HepG2 (cell line): ENCODE results near the gene FOXP3. TPM values are rescaled to one million over a fixed set of nuclear protein-coding genes. Genes with fewer than 3 reads are reported as not detected.

Experiments
- ATAC-seq: fragments of 200-7000 bp; cut with Tn5 transposase; 3 replicates; pipeline ENCODE4 v1.9.1; 2020; ENCODE audit warnings: mild to moderate bottlenecking, moderate library complexity
- Bru-seq: library from RNA; stranded (reverse); fragments of 400-500 nt; gene quantifications from one replicate; lab custom pipeline; 2021; lab: Mats Ljungman, UMichigan
- BruChase-seq, 2 experiments: library from RNA; stranded (reverse); fragments of 400-500 nt; gene quantifications; one replicate each; lab custom pipeline; 2021; lab: Mats Ljungman, UMichigan
- BruUV-seq: library from RNA; stranded (reverse); fragments of 400-500 nt; replicated peaks from 2 replicates; lab custom pipeline; 2021; lab: Mats Ljungman, UMichigan
- CTCF ChIA-PET: fragments of 300-600 bp; formaldehyde crosslinking; extraction: SDS; loops from one replicate; lab custom pipeline; 2021; ENCODE audit warnings: low total read pairs, inconsistent platforms, low intra/inter-chr PET ratio; lab: Yijun Ruan, JAX
- POLR2A ChIA-PET: fragments of 350-600 bp; sonication (Branson Sonifier 250); formaldehyde crosslinking; loops from one replicate; lab custom pipeline; 2020; ENCODE audit warnings: antibody characterized with exemption, inconsistent platforms; lab: Yijun Ruan, JAX
- DNase-seq: peaks from one replicate; pipeline ENCODE4 v3.0.0-alpha.2; 2015; ENCODE audit warnings: low spot score
- FAIRE-seq: peaks from 3 replicates; lab custom pipeline; 2011; peaks lifted over from hg19 to GRCh38; lab: Jason Lieb, UNC
- H2AFZ ChIP-seq: one replicate; pipeline ENCODE4 v1.6.1; 2011; ENCODE audit warnings: low read length, inconsistent platforms
- H3K27ac ChIP-seq: fragments of 300-600 bp; 3 replicates; pipeline ENCODE4 v1.8.0; 2011; ENCODE audit warnings: mixed run types, mild to moderate bottlenecking, mixed read lengths, low read length, inconsistent platforms; ENCODE audit not compliant: insufficient read depth; ENCODE audit errors: extremely low read length
- H3K27me3 ChIP-seq, 2 experiments: fragments of 200-600 bp in 1 of 2; 2 replicates in 1 of 2; 3 replicates in 1 of 2; pipeline versions ENCODE4 v1.6.0 to v1.8.0; 2011; ENCODE audit warnings: low read length in 2 of 2, mild to moderate bottlenecking in 2 of 2, moderate library complexity in 2 of 2, inconsistent platforms in 1 of 2; ENCODE audit not compliant: insufficient read depth in 2 of 2, control insufficient read depth in 1 of 2
- H3K36me3 ChIP-seq, 2 experiments: fragments of 200-600 bp in 1 of 2; replicated peaks in 1 of 2; 2 replicates in 1 of 2; 3 replicates in 1 of 2; pipeline versions ENCODE4 v1.5.1 to v1.8.0; 2011; ENCODE audit warnings: low read length in 2 of 2, inconsistent platforms in 1 of 2; ENCODE audit not compliant: insufficient read depth in 2 of 2, control insufficient read depth in 1 of 2
- H3K4me1 ChIP-seq: 2 replicates; pipeline ENCODE4 v1.5.1; 2012; ENCODE audit warnings: low read length, inconsistent platforms; ENCODE audit not compliant: insufficient read depth
- H3K4me2 ChIP-seq: 2 replicates; pipeline ENCODE4 v1.6.0; 2011; ENCODE audit warnings: low read depth, low read length, inconsistent platforms
- H3K4me3 ChIP-seq, 3 experiments: fragments of 200-600 bp in 1 of 3; sonication (generic), shearing (Covaris generic) in 1 of 3; replicated peaks in 1 of 3; 2 replicates each; pipeline ENCODE4 v1.5.1; 2011 to 2016; ENCODE audit warnings: low read length in 3 of 3, inconsistent platforms in 2 of 3, low read depth in 2 of 3, mild to moderate bottlenecking in 2 of 3, control low read depth in 1 of 3, mixed read lengths in 1 of 3; ENCODE audit not compliant: insufficient read depth in 1 of 3
- H3K79me2 ChIP-seq: one replicate; pipeline ENCODE4 v1.6.1; 2011; ENCODE audit warnings: low read length, inconsistent platforms; ENCODE audit not compliant: insufficient read depth
- H3K9ac ChIP-seq: 2 replicates; pipeline ENCODE4 v1.6.0; 2011; ENCODE audit warnings: mild to moderate bottlenecking, low read depth, low read length, inconsistent platforms; ENCODE audit not compliant: insufficient read depth
- H3K9me3 ChIP-seq: 2 replicates; pipeline ENCODE4 v1.5.1; 2012; ENCODE audit warnings: mild to moderate bottlenecking, low read length
- H4K20me1 ChIP-seq: 2 replicates; pipeline ENCODE4 v1.6.0; 2011; ENCODE audit warnings: inconsistent platforms, mild to moderate bottlenecking, low read length, moderate library complexity; ENCODE audit not compliant: insufficient read depth
- AGO1 ChIP-seq: fragments of 200-400 bp; formaldehyde crosslinking; IDR thresholded peaks from 2 replicates; pipeline ENCODE4 v1.6.1; 2017; ENCODE audit warnings: mild to moderate bottlenecking, low read depth, low read length, moderate library complexity; ENCODE audit not compliant: poor library complexity, severe bottlenecking
- CENPX ChIP-seq: sonication (generic); formaldehyde crosslinking; IDR thresholded peaks from 2 replicates; pipeline ENCODE4 v1.9.0; 2021; ENCODE audit warnings: mild to moderate bottlenecking, missing genetic modification reagents, moderate library complexity
- DNMT3B ChIP-seq: conservative IDR thresholded peaks from 2 replicates; pipeline ENCODE4 v1.6.1; 2016; ENCODE audit warnings: missing biosample characterization, control low read depth
- SIN3A ChIP-seq: IDR thresholded peaks from 2 replicates; pipeline ENCODE4 v1.6.1; 2011; ENCODE audit warnings: low read depth, mild to moderate bottlenecking, control low read depth, low read length, borderline replicate concordance
- THYN1 ChIP-seq: sonication (generic); formaldehyde crosslinking; IDR thresholded peaks from 2 replicates; pipeline ENCODE4 v1.8.1; 2023; ENCODE audit warnings: low read depth, mild to moderate bottlenecking, moderate library complexity, missing genetic modification reagents, borderline replicate concordance
- TSC22D2 ChIP-seq: sonication (generic); formaldehyde crosslinking; IDR thresholded peaks from 2 replicates; pipeline ENCODE4 v1.5.1; 2020; ENCODE audit warnings: missing genetic modification reagents, mild to moderate bottlenecking, borderline replicate concordance
- ZBTB38 ChIP-seq: sonication (generic); formaldehyde crosslinking; IDR thresholded peaks from 2 replicates; pipeline ENCODE4 v1.5.1; 2020; ENCODE audit warnings: mild to moderate bottlenecking, missing genetic modification reagents
- ZFP41 ChIP-seq: sonication (generic); formaldehyde crosslinking; IDR thresholded peaks from 2 replicates; pipeline ENCODE4 v1.4.0; 2020; ENCODE audit warnings: mild to moderate bottlenecking, missing genetic modification reagents, borderline replicate concordance
- ZNF274 ChIP-seq: sonication (generic); formaldehyde crosslinking; IDR thresholded peaks from 2 replicates; pipeline ENCODE4 v1.5.1; 2020; ENCODE audit warnings: mild to moderate bottlenecking, missing genetic modification reagents
- ZNF333 ChIP-seq: sonication (generic); formaldehyde crosslinking; IDR thresholded peaks from 2 replicates; pipeline ENCODE4 v1.4.0; 2020; ENCODE audit warnings: mild to moderate bottlenecking, missing genetic modification reagents, borderline replicate concordance
- ZNF543 ChIP-seq: sonication (generic); formaldehyde crosslinking; IDR thresholded peaks from 2 replicates; pipeline ENCODE4 v1.4.0; 2020; ENCODE audit warnings: mild to moderate bottlenecking, missing genetic modification reagents
- ZNF547 ChIP-seq: sonication (generic); formaldehyde crosslinking; IDR thresholded peaks from 2 replicates; pipeline ENCODE4 v1.5.1; 2020; ENCODE audit warnings: mild to moderate bottlenecking, missing genetic modification reagents
- WGBS: methylation state at CpG from one replicate; pipeline ENCODE4 v1.1.6; 2017; ENCODE audit warnings: low lambda C conversion rate; 5-methylcytosine and 5-hydroxymethylcytosine counted together
- in situ Hi-C: cut with HindIII; loops from 2 replicates; pipeline ENCODE4 v1.10.0; 2017; ENCODE audit warnings: low pct_unique_long_range_greater_than_20kb; ENCODE audit not compliant: extremely low pct_ligation_motif_present
- intact Hi-C: fragments of 100-400 bp; cut with micrococcal nuclease; formaldehyde crosslinking; loops from one replicate; pipeline ENCODE4 v1.10.0; 2022; ENCODE audit not compliant: unreplicated experiment
- long read RNA-seq, 2 experiments: library from RNA in 1 of 2; library from polyadenylated mRNA in 1 of 2; stranded (forward) in 1 of 2; unstranded in 1 of 2; transcript quantifications; one replicate each; pipeline ENCODE4 v2.0.0, GENCODE V29; 2019 to 2022
- polyA minus RNA-seq, 3 experiments: library from RNA; depleted of rRNA, polyadenylated mRNA; stranded (reverse); fragments of >200 nt; gene quantifications; 2 replicates each; pipeline ENCODE4 v1.2.3, GENCODE V29; 2011; ENCODE audit warnings: low replicate concordance in 1 of 3
- polyA plus RNA-seq, 8 experiments: library from polyadenylated mRNA; depleted of rRNA in 3 of 8; stranded (reverse) in 7 of 8; unstranded in 1 of 8; fragments of >200 nt; fragmentation: Illumina TruSeq in 4 of 8; extraction: Trizol in 4 of 8; gene quantifications; 2 replicates each; pipeline versions ENCODE4 v1.2.1 to v1.2.3, GENCODE V29; 2011 to 2016; ENCODE audit warnings: low read depth in 4 of 8, missing spikeins in 1 of 8, mixed read lengths in 1 of 8; ENCODE audit not compliant: insufficient read depth in 1 of 8
- total RNA-seq, 5 experiments: library from RNA; depleted of rRNA; stranded (reverse); fragments of >200 nt; fragmentation: Illumina TruSeq; extraction: Trizol; gene quantifications; 2 replicates each; pipeline ENCODE4 v1.2.3, GENCODE V29; 2016; ENCODE audit warnings: low read depth in 1 of 5
- TF ChIP-seq, protein P1 (sequence below): sonication (generic); formaldehyde crosslinking; conservative IDR thresholded peaks from 2 replicates; pipeline ENCODE4 v1.8.1; 2023; ENCODE audit warnings: missing genetic modification reagents
- TF ChIP-seq, protein P2 (sequence below): sonication (generic); IDR thresholded peaks from 2 replicates; pipeline ENCODE4 v1.6.1; 2016; ENCODE audit warnings: low read depth, borderline replicate concordance

Gene FOXP3, protein sequence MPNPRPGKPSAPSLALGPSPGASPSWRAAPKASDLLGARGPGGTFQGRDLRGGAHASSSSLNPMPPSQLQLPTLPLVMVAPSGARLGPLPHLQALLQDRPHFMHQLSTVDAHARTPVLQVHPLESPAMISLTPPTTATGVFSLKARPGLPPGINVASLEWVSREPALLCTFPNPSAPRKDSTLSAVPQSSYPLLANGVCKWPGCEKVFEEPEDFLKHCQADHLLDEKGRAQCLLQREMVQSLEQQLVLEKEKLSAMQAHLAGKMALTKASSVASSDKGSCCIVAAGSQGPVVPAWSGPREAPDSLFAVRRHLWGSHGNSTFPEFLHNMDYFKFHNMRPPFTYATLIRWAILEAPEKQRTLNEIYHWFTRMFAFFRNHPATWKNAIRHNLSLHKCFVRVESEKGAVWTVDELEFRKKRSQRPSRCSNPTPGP
- not detected in 2 replicates for total RNA-seq (2016; rRNA removed; fragmentation: Illumina TruSeq; extraction: Trizol)
- not detected in 2 replicates for total RNA-seq (2016; cell fraction: cytosol; rRNA removed; fragmentation: Illumina TruSeq; extraction: Trizol; ENCODE audit: low read depth)
- not detected in 2 replicates for total RNA-seq (2016; cell fraction: insoluble cytoplasmic fraction; rRNA removed; fragmentation: Illumina TruSeq; extraction: Trizol)
- total RNA-seq (2016; cell fraction: membrane; rRNA removed; fragmentation: Illumina TruSeq; extraction: Trizol), result not detected in 2 replicates
- total RNA-seq (2016; cell fraction: nucleus; rRNA removed; fragmentation: Illumina TruSeq; extraction: Trizol), result not detected in 2 replicates
- polyA plus RNA-seq (2011; rRNA removed), result 0.04 and 0.07 TPM in 2 replicates
- 0.04 and 0.05 TPM in 2 replicates for polyA plus RNA-seq (2011; cell fraction: cytosol; rRNA removed)
- 0.07 and 0.13 TPM in 2 replicates for polyA plus RNA-seq (2011; cell fraction: nucleus; rRNA removed)
- polyA plus RNA-seq (2012), result 0.17 TPM in 2 replicates
- 0.08 TPM in 1 of 2 replicates, not detected in the other for polyA plus RNA-seq (2016; cell fraction: cytosol; fragmentation: Illumina TruSeq; extraction: Trizol; ENCODE audit: low read depth)
- polyA plus RNA-seq (2016; cell fraction: insoluble cytoplasmic fraction; fragmentation: Illumina TruSeq; extraction: Trizol; ENCODE audit: low read depth), result 0.24 TPM in 1 of 2 replicates, not detected in the other
- polyA plus RNA-seq (2016; cell fraction: membrane; fragmentation: Illumina TruSeq; extraction: Trizol; ENCODE audit: low read depth), result 0.08 TPM in 1 of 2 replicates, not detected in the other
- not detected in 2 replicates for polyA plus RNA-seq (2016; cell fraction: nucleus; fragmentation: Illumina TruSeq; extraction: Trizol; ENCODE audit: insufficient read depth, low read depth)
- 0.06 and 0.44 TPM in 2 replicates for polyA minus RNA-seq (2011; rRNA and poly(A)+ RNA removed; ENCODE audit: low replicate concordance)
- polyA minus RNA-seq (2011; cell fraction: cytosol; rRNA and poly(A)+ RNA removed), result not detected in 2 replicates
- polyA minus RNA-seq (2011; cell fraction: nucleus; rRNA and poly(A)+ RNA removed), result not detected in 2 replicates
- percentile 7 among the genes with signal in this experiment for Bru-seq, nascent RNA
- percentile 7 among the genes with signal in this experiment for BruChase-seq, experiment 1, labeled RNA remaining after a 6-hour chase
- BruChase-seq, experiment 2, labeled RNA remaining after a 2-hour chase, result percentile 6 among the genes with signal in this experiment
- long read RNA-seq, experiment 1, result 0 reads
- long read RNA-seq, experiment 2, result 0 reads

DNA sequence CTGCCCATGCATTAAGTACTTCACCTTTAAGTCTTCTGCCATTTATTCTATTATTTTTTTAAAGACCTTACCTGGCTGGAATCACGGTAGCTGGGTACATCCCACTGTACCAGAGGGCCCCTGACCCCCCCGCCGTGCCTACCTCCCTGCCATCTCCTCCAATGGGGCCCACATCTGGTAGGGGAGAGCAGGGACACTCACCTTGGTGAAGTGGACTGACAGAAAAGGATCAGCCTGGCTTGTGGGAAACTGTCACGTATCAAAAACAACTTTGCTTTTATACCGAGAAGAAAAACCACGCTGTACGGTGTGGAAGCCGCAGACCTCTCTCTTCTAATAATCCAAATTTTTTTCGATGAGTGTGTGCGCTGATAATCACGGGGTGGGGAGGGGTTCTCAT is at the start of gene FOXP3:
TSS of gene FOXP3 (minus strand) at position 251 of the 400 bp plus-strand sequence. CDS start 6,205 bp downstream, outside the sequence.
- Histone ChIP-seq H3K9ac (no peak within 1 kb of the TSS), H3K27me3 (no peaks in the 10 kb centered on the region; a peak in 1 of 5 replicates), H3K79me2 (no peaks in the 10 kb centered on the region), H3K27ac (no peak within 1 kb of the TSS), H3K4me2 (no peak within 1 kb of the TSS), H3K4me3 (no peak within 1 kb of the TSS), H2AFZ (no peak within 1 kb of the TSS), H3K9me3 (no peaks in the 10 kb centered on the region), H3K36me3 (no peaks in the 10 kb centered on the region), H4K20me1 (no peaks in the 10 kb centered on the region), H3K4me1 (peaks cover 19% of the 10 kb centered on the region)
- FAIRE-seq, result no peak
- DNase-seq, result no peak
- intact Hi-C loops (no loop called here), in situ Hi-C loops (no loop called here)
- BruUV-seq, result no TSS peak
- POLR2A ChIA-PET, result no interaction called here
- no peak for ATAC-seq
- CTCF ChIA-PET, result no interaction called here
- 65% methylated on average over 11 of the region's 11 CpGs for WGBS
- TF ChIP-seq THYN1 (CRISPR knock-in tag) (no peak), TSC22D2 (CRISPR knock-in tag) (no peak), CENPX (CRISPR knock-in tag) (no peak), ZNF333 (no peak), ZNF547 (CRISPR knock-in tag) (no peak), ZNF543 (CRISPR knock-in tag) (no peak), ZBTB38 (CRISPR knock-in tag) (no peak), SIN3A (no peak), ZNF274 (CRISPR knock-in tag) (no peak), ZFP41 (CRISPR knock-in tag) (no peak), DNMT3B (CRISPR knock-in tag) (no peak), AGO1 (no peak)
- TF ChIP-seq, protein P1, sequence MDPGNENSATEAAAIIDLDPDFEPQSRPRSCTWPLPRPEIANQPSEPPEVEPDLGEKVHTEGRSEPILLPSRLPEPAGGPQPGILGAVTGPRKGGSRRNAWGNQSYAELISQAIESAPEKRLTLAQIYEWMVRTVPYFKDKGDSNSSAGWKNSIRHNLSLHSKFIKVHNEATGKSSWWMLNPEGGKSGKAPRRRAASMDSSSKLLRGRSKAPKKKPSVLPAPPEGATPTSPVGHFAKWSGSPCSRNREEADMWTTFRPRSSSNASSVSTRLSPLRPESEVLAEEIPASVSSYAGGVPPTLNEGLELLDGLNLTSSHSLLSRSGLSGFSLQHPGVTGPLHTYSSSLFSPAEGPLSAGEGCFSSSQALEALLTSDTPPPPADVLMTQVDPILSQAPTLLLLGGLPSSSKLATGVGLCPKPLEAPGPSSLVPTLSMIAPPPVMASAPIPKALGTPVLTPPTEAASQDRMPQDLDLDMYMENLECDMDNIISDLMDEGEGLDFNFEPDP (CRISPR knock-in tag), result no peak
- TF ChIP-seq, protein P2, sequence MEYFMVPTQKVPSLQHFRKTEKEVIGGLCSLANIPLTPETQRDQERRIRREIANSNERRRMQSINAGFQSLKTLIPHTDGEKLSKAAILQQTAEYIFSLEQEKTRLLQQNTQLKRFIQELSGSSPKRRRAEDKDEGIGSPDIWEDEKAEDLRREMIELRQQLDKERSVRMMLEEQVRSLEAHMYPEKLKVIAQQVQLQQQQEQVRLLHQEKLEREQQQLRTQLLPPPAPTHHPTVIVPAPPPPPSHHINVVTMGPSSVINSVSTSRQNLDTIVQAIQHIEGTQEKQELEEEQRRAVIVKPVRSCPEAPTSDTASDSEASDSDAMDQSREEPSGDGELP, result no peak
